CD8-positive, alpha-beta memory T cell (primary cell): ENCODE measurements around the gene UBA1. TPM values are rescaled to one million over a fixed set of nuclear protein-coding genes. Genes with fewer than 3 reads are reported as not detected.

Source experiments
- CTCF ChIA-PET: fragments of 350-600 bp; sonication (Branson Sonifier 250); formaldehyde crosslinking; loops from one replicate; lab custom pipeline; 2021; ENCODE audit warnings: antibody characterized with exemption; lab: Charles Lee
- POLR2A ChIA-PET: fragments of 350-600 bp; sonication (Branson Sonifier 250); formaldehyde crosslinking; loops from one replicate; lab custom pipeline; 2021; ENCODE audit warnings: antibody characterized with exemption; lab: Charles Lee
- DNase-seq, 5 donors: peaks; one replicate each; pipeline versions ENCODE4 v3.0.0 to v3.0.0-alpha.2; 2020 to 2022; ENCODE audit warnings: mixed read lengths in 1 of 5
- H3K27ac ChIP-seq: one replicate; pipeline ENCODE4 v1.7.0; 2013; ENCODE audit warnings: low read depth, mild to moderate bottlenecking, low read length, moderate library complexity
- H3K27me3 ChIP-seq: 2 replicates; pipeline ENCODE4 v1.7.0; 2013; ENCODE audit warnings: low read length, mild to moderate bottlenecking; ENCODE audit not compliant: insufficient read depth, poor library complexity, severe bottlenecking
- H3K36me3 ChIP-seq: 2 replicates; pipeline ENCODE4 v1.7.0; 2013; ENCODE audit warnings: mild to moderate bottlenecking, low read length, moderate library complexity; ENCODE audit not compliant: insufficient read depth
- H3K4me1 ChIP-seq: 2 replicates; pipeline ENCODE4 v1.7.0; 2013; ENCODE audit warnings: mild to moderate bottlenecking, low read length, moderate library complexity; ENCODE audit not compliant: insufficient read depth
- H3K4me3 ChIP-seq: 2 replicates; pipeline ENCODE4 v1.7.0; 2013; ENCODE audit warnings: mild to moderate bottlenecking, low read length
- H3K9me3 ChIP-seq: 2 replicates; pipeline ENCODE4 v1.7.0; 2013; ENCODE audit warnings: mild to moderate bottlenecking, low read length
- H3K27ac Mint-ChIP-seq, 8 donors: one replicate each; pipeline ENCODE4 v1.8.0; 2020 to 2021; ENCODE audit warnings: mixed read lengths in 8 of 8, mild to moderate bottlenecking in 6 of 8, inconsistent platforms in 3 of 8, moderate library complexity in 3 of 8
- H3K27me3 Mint-ChIP-seq, 2 donors: one replicate each; pipeline ENCODE4 v1.8.0; 2020 to 2021; ENCODE audit warnings: mixed read lengths in 2 of 2, mild to moderate bottlenecking in 1 of 2, moderate library complexity in 1 of 2
- H3K36me3 Mint-ChIP-seq, 3 donors: one replicate each; pipeline ENCODE4 v1.8.0; 2020 to 2021; ENCODE audit warnings: mixed read lengths in 3 of 3, inconsistent platforms in 1 of 3, mild to moderate bottlenecking in 1 of 3
- H3K4me1 Mint-ChIP-seq, 3 donors: one replicate each; pipeline ENCODE4 v1.8.0; 2020 to 2021; ENCODE audit warnings: mixed read lengths in 3 of 3, inconsistent platforms in 1 of 3, mild to moderate bottlenecking in 1 of 3
- H3K4me3 Mint-ChIP-seq, 7 donors: one replicate each; pipeline ENCODE4 v1.8.0; 2020 to 2021; ENCODE audit warnings: mixed read lengths in 7 of 7, mild to moderate bottlenecking in 6 of 7, moderate library complexity in 4 of 7, inconsistent platforms in 2 of 7
- H3K9me3 Mint-ChIP-seq, 5 donors: one replicate each; pipeline ENCODE4 v1.8.0; 2020 to 2022; ENCODE audit warnings: mixed read lengths in 5 of 5, mild to moderate bottlenecking in 3 of 5, moderate library complexity in 2 of 5, inconsistent platforms in 1 of 5
- polyA plus RNA-seq: library from polyadenylated mRNA; unstranded; fragments of 300-500 nt; fragmentation: Illumina TruSeq; gene quantifications from one replicate; pipeline ENCODE4 v1.2.3, GENCODE V29; 2021
- total RNA-seq, 2 experiments: library from RNA; stranded (reverse); gene quantifications; one replicate each; pipeline ENCODE4 v1.2.3, GENCODE V29; 2021

Gene UBA1
- total and polyA plus RNA-seq, 3 experiments from 2014 or later, result 178 to 234 (median 225) TPM

- ChIA-PET CTCF (no interaction called here), POLR2A (no interaction called here)
- H3K36me3 ChIP-seq, result peaks cover 21% of the 10 kb centered on the region
- no peak overlapping the region for H3K27ac ChIP-seq
- H3K9me3 ChIP-seq, result no peaks in the 10 kb centered on the region
- no peaks in the 10 kb centered on the region for H3K27me3 ChIP-seq
- peaks cover 12% of the 10 kb centered on the region for H3K4me1 ChIP-seq
- Mint-ChIP-seq H3K4me3 (no peak overlapping the region), H3K4me1 (peaks cover 19 to 29% (median 21%) of the 10 kb centered on the region in 3 donors), H3K36me3 (peaks cover 5 to 64% (median 13%) of the 10 kb centered on the region in 3 donors), H3K27ac (peak overlapping the region in 1 of 8 donors; percentile 49), H3K9me3 (no peaks in the 10 kb centered on the region), H3K27me3 (peaks cover 0 to 3% of the 10 kb centered on the region in 2 donors)
- no peak overlapping the region for H3K4me3 ChIP-seq
- DNase-seq, result no peak
These were observed 30.8 kb downstream of the UBA1 start for GRCh38 chrX:47224266-47224895.

- POLR2A ChIA-PET, result no interaction called here
- H3K27me3 Mint-ChIP-seq, result peaks cover 0 to 3% of the 10 kb centered on the region in 2 donors
- CTCF ChIA-PET, result no interaction called here
These were observed 31.3 kb downstream of the UBA1 start for GRCh38 chrX:47224896-47225290.

GRCh38 chrX:47226071-47226470 is 32.4 kb downstream of the UBA1 start:
- Mint-ChIP-seq H3K4me3 (no peak overlapping the region), H3K9me3 (no peaks in the 10 kb centered on the region), H3K27me3 (peaks cover 0 to 4% of the 10 kb centered on the region in 2 donors), H3K4me1 (peaks cover 2 to 12% (median 5%) of the 10 kb centered on the region in 3 donors), H3K36me3 (peaks cover 5 to 63% (median 14%) of the 10 kb centered on the region in 3 donors), H3K27ac (peak overlapping the region in 1 of 8 donors; percentile 32)
- Histone ChIP-seq H3K4me3 (no peak overlapping the region), H3K36me3 (peaks cover 21% of the 10 kb centered on the region), H3K27me3 (no peaks in the 10 kb centered on the region), H3K9me3 (no peaks in the 10 kb centered on the region), H3K27ac (no peak overlapping the region), H3K4me1 (no peaks in the 10 kb centered on the region)
- no peak for DNase-seq
- POLR2A ChIA-PET, result no interaction called here
- CTCF ChIA-PET, result no interaction called here

More at GRCh38 chrX:47224896-47225290, 31.3 kb downstream of the UBA1 start:
- H3K4me1 ChIP-seq, result peaks cover 8% of the 10 kb centered on the region
- no peak for DNase-seq
- Mint-ChIP-seq H3K4me1 (peaks cover 13 to 24% (median 16%) of the 10 kb centered on the region in 3 donors), H3K9me3 (no peaks in the 10 kb centered on the region), H3K27ac (no peak overlapping the region), H3K36me3 (peaks cover 5 to 66% (median 13%) of the 10 kb centered on the region in 3 donors), H3K4me3 (no peak overlapping the region)
- no peak overlapping the region for H3K4me3 ChIP-seq
- H3K27me3 ChIP-seq, result no peaks in the 10 kb centered on the region
- H3K27ac ChIP-seq, result no peak overlapping the region
- peaks cover 21% of the 10 kb centered on the region for H3K36me3 ChIP-seq
- no peaks in the 10 kb centered on the region for H3K9me3 ChIP-seq

DNA sequence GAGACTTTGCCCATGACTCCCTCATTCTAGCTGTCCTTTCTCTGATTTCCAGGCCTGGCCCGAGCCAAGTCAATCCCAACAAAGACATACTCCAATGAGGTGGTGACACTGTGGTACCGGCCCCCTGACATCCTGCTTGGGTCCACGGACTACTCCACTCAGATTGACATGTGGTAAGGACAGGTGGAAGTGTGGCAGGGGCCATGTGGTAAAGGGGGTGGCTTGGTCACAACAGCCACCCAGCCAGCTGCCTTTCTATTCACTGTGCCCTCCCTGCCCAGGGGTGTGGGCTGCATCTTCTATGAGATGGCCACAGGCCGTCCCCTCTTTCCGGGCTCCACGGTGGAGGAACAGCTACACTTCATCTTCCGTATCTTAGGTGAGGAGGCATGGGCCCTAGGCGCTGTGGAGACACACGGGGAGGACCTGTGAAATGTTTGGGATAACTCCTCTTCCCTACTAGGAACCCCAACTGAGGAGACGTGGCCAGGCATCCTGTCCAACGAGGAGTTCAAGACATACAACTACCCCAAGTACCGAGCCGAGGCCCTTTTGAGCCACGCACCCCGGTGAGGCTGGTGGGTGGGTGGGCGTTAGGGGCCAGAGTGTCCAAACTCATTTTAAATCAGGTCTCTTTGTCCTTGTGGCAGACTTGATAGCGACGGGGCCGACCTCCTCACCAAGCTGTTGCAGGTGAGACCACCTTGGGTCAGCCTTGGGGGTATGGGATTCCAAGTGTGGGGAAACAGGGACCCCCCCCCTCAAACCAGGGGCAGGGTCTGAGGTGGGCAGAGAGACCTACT is 33.1 kb downstream of the UBA1 start:
- H3K4me1 Mint-ChIP-seq, result peaks cover 1 to 9% (median 5%) of the 10 kb centered on the region in 3 donors
- no peaks in the 10 kb centered on the region for H3K27me3 ChIP-seq
- H3K36me3 Mint-ChIP-seq, result peaks cover 5 to 63% (median 14%) of the 10 kb centered on the region in 3 donors
- peaks cover 0 to 5% of the 10 kb centered on the region in 2 donors for H3K27me3 Mint-ChIP-seq
- no peaks in the 10 kb centered on the region for H3K9me3 ChIP-seq
- no peak overlapping the region for H3K27ac ChIP-seq
- H3K4me3 ChIP-seq, result no peak overlapping the region
- H3K4me3 Mint-ChIP-seq, result no peak overlapping the region
- peak overlapping the region in 1 of 8 donors; percentile 32 for H3K27ac Mint-ChIP-seq
- peaks cover 21% of the 10 kb centered on the region for H3K36me3 ChIP-seq
- DNase-seq, result no peak
- no peaks in the 10 kb centered on the region for H3K9me3 Mint-ChIP-seq
- ChIA-PET CTCF (no interaction called here), POLR2A (no interaction called here)
- H3K4me1 ChIP-seq, result no peaks in the 10 kb centered on the region

- H3K4me3 ChIP-seq, result no peak overlapping the region
- peaks cover 0 to 5% of the 10 kb centered on the region in 2 donors for H3K27me3 Mint-ChIP-seq
- H3K36me3 ChIP-seq, result peaks cover 21% of the 10 kb centered on the region
- H3K27ac ChIP-seq, result no peak overlapping the region
- H3K27ac Mint-ChIP-seq, result peak overlapping the region in 1 of 8 donors; percentile 26
- ChIA-PET CTCF (no interaction called here), POLR2A (no interaction called here)
- H3K4me1 Mint-ChIP-seq, result peaks cover 5 to 6% (median 5%) of the 10 kb centered on the region in 3 donors
- no peaks in the 10 kb centered on the region for H3K9me3 Mint-ChIP-seq
- peaks cover 5 to 60% (median 14%) of the 10 kb centered on the region in 3 donors for H3K36me3 Mint-ChIP-seq
- H3K4me1 ChIP-seq, result peaks cover 1% of the 10 kb centered on the region
- no peaks in the 10 kb centered on the region for H3K27me3 ChIP-seq
- no peak overlapping the region for H3K4me3 Mint-ChIP-seq
- no peak for DNase-seq
- H3K9me3 ChIP-seq, result no peaks in the 10 kb centered on the region
These were observed 33.6 kb downstream of the UBA1 start for GRCh38 chrX:47227334-47227583.

GRCh38 chrX:47228550-47229270 is 35.1 kb downstream of the UBA1 start:
- H3K27me3 Mint-ChIP-seq, result peaks cover 0 to 7% of the 10 kb centered on the region in 2 donors
- ChIA-PET CTCF (no interaction called here), POLR2A (interaction anchor here (1.7 kb wide), 1 partner anchor 11 kb away, joined by 4 read pairs; no protein-coding TSS in a partner anchor)
- peaks cover 6 to 12% (median 10%) of the 10 kb centered on the region in 3 donors for H3K4me1 Mint-ChIP-seq
- Histone ChIP-seq H3K4me3 (no peak overlapping the region), H3K36me3 (peaks cover 14% of the 10 kb centered on the region), H3K27me3 (no peaks in the 10 kb centered on the region), H3K4me1 (peaks cover 6% of the 10 kb centered on the region), H3K27ac (no peak overlapping the region), H3K9me3 (no peaks in the 10 kb centered on the region)
- DNase-seq, result no peak
- no peak overlapping the region for H3K27ac Mint-ChIP-seq
- no peak overlapping the region for H3K4me3 Mint-ChIP-seq
- peaks cover 5 to 58% (median 14%) of the 10 kb centered on the region in 3 donors for H3K36me3 Mint-ChIP-seq
- H3K9me3 Mint-ChIP-seq, result no peaks in the 10 kb centered on the region

DNA sequence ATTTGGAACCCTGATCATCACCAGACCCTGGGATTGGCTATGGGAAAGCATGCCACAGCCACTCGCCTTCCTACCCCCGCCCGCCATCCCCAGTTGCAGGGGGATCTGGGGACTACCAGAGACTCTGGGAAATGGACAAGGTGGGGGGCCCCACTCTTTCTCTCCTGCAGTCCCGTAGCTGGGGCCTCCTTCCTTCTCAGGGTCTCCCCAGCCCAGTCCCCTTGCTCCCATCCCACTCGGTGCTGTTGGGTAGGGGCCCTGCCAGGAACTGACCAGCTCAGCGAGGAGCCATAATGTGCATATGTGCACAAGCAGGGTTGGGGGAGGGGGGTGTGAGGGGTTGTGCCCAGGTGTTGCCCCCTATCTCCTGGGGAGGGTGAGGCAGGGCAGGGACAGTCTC is 35.8 kb downstream of the UBA1 start:
- POLR2A ChIA-PET, result interaction anchor here (1.7 kb wide), 1 partner anchor 12 kb away, joined by 4 read pairs; no protein-coding TSS in a partner anchor
- peaks cover 5 to 51% (median 14%) of the 10 kb centered on the region in 3 donors for H3K36me3 Mint-ChIP-seq

More for the DNA sequence above, 35.8 kb downstream of the UBA1 start:
- no peak for DNase-seq
- Histone ChIP-seq H3K4me1 (peaks cover 8% of the 10 kb centered on the region), H3K27me3 (no peaks in the 10 kb centered on the region), H3K4me3 (no peak overlapping the region), H3K27ac (no peak overlapping the region), H3K36me3 (peaks cover 9% of the 10 kb centered on the region), H3K9me3 (no peaks in the 10 kb centered on the region)
- peaks cover 10 to 16% (median 13%) of the 10 kb centered on the region in 3 donors for H3K4me1 Mint-ChIP-seq
- peak overlapping the region in 2 of 8 donors; percentile 72 to 75 for H3K27ac Mint-ChIP-seq
- CTCF ChIA-PET, result interaction anchor here (0.6 kb wide), 1 partner anchor 54 kb away, joined by 3 read pairs; no protein-coding TSS in a partner anchor
- H3K9me3 Mint-ChIP-seq, result no peaks in the 10 kb centered on the region
- H3K27me3 Mint-ChIP-seq, result peaks cover 0 to 7% of the 10 kb centered on the region in 2 donors
- no peak overlapping the region for H3K4me3 Mint-ChIP-seq
